Left hindlimb (tissue), 1 donor: ENCODE results near the gene MRPL27.

Experiments used
- DNase-seq: peaks from one replicate; pipeline ENCODE4 v3.0.0-alpha.2; 2018

The MRPL27 gene

GRCh38 chr17:50359005-50359699 lies 13.8 kb downstream of the MRPL27 start:
- no peak for DNase-seq

GRCh38 chr17:50358177-50358576 lies 14.8 kb downstream of the MRPL27 start:
- no peak for DNase-seq

GRCh38 chr17:50356892-50357510 lies 16.0 kb downstream of the MRPL27 start:
- DNase-seq: no peak

- DNase-seq: no peak
These were observed 16.6 kb downstream of the MRPL27 start for GRCh38 chr17:50356418-50356817.

GRCh38 chr17:50355701-50356341 lies 17.2 kb downstream of the MRPL27 start:
- DNase-seq: no peak

- DNase-seq: no peak
These were observed 17.7 kb downstream of the MRPL27 start for GRCh38 chr17:50355336-50355700.

GRCh38 chr17:50354776-50355175 lies 18.2 kb downstream of the MRPL27 start:
- DNase-seq: no peak

- no peak for DNase-seq
These were observed 18.8 kb downstream of the MRPL27 start for GRCh38 chr17:50354198-50354597.

GRCh38 chr17:50353600-50354195 lies 19.3 kb downstream of the MRPL27 start:
- no peak for DNase-seq

GRCh38 chr17:50352693-50353599 lies 20.0 kb downstream of the MRPL27 start:
- no peak for DNase-seq

GRCh38 chr17:50352072-50352692 lies 20.8 kb downstream of the MRPL27 start:
- DNase-seq: no peak

- DNase-seq: no peak
These were observed 22.3 kb downstream of the MRPL27 start for GRCh38 chr17:50350733-50351132.

GRCh38 chr17:50349243-50349600 lies 23.8 kb downstream of the MRPL27 start:
- DNase-seq: no peak

- DNase-seq: no peak
These were observed 24.3 kb downstream of the MRPL27 start for GRCh38 chr17:50348522-50349242.

- DNase-seq: no peak
These were observed 25.1 kb downstream of the MRPL27 start for GRCh38 chr17:50347894-50348291.

- no peak for DNase-seq
These were observed 25.7 kb downstream of the MRPL27 start for GRCh38 chr17:50347117-50347893.

GRCh38 chr17:50346313-50347116 lies 26.5 kb downstream of the MRPL27 start:
- peak; percentile 64 for DNase-seq

- peak; percentile 84 for DNase-seq
These were observed 27.3 kb downstream of the MRPL27 start, which contains the start of gene XYLT2 for GRCh38 chr17:50345432-50346312. TSS of gene XYLT2 (plus strand) at chr17:50346126. CDS start at chr17:50346141, 15 bp downstream.
